HL-60 (cell line): Measurements from ENCODE around the gene VSIG1.

Source experiments
- DNase-seq, 2 experiments: peaks; one replicate each; pipeline ENCODE4 v3.0.0-alpha.2; 2010 to 2020; ENCODE audit warnings: low read depth in 1 of 2, low spot score in 1 of 2
- H3K27ac ChIP-seq: fragments of 250-450 bp; sonication (Bioruptor Pico); replicated peaks from 2 replicates; pipeline ENCODE4 v1.5.1; 2020; ENCODE audit warnings: mild to moderate bottlenecking, moderate library complexity
- H3K27me3 ChIP-seq: fragments of 250-450 bp; sonication (Bioruptor Pico); 2 replicates; pipeline ENCODE4 v1.5.1; 2021; ENCODE audit warnings: mild to moderate bottlenecking, moderate library complexity; ENCODE audit not compliant: insufficient read depth, poor library complexity, severe bottlenecking
- H3K4me3 ChIP-seq: replicated peaks from 2 replicates; pipeline ENCODE4 v1.5.1; 2011; ENCODE audit warnings: mild to moderate bottlenecking, control low read depth, low read length; ENCODE audit not compliant: insufficient read depth
- CTCF ChIP-seq: IDR thresholded peaks from one replicate; pipeline ENCODE4 v1.5.1; 2011; ENCODE audit warnings: low read length, control low read depth, inconsistent platforms; ENCODE audit not compliant: insufficient read depth
- GABPA ChIP-seq: IDR thresholded peaks from 2 replicates; pipeline ENCODE4 v1.6.1; 2012; ENCODE audit warnings: low read depth
- POLR2AphosphoS5 ChIP-seq: IDR thresholded peaks from 2 replicates; pipeline ENCODE4 v1.6.1; 2012; ENCODE audit warnings: low read depth
- REST ChIP-seq: IDR thresholded peaks from 2 replicates; pipeline ENCODE4 v1.6.1; 2012; ENCODE audit warnings: low read depth; ENCODE audit not compliant: insufficient replicate concordance
- SPI1 ChIP-seq: IDR thresholded peaks from 2 replicates; pipeline ENCODE4 v1.6.1; 2012; ENCODE audit warnings: low read depth, mild to moderate bottlenecking, borderline replicate concordance

The VSIG1 gene

GRCh38 chrX:108029928-108030711 lies 14.7 kb upstream of the VSIG1 start:
- no peak overlapping the region for H3K4me3 ChIP-seq
- no peak for DNase-seq
- no peak overlapping the region for H3K27ac ChIP-seq
- no peaks in the 10 kb centered on the region for H3K27me3 ChIP-seq
- TF ChIP-seq SPI1: no peak
- TF ChIP-seq REST: no peak
- no peak for TF ChIP-seq GABPA
- no peak for TF ChIP-seq CTCF
- TF ChIP-seq POLR2AphosphoS5: no peak

- TF ChIP-seq GABPA (no peak), POLR2AphosphoS5 (no peak)
- Histone ChIP-seq H3K27me3 (no peaks in the 10 kb centered on the region), H3K4me3 (no peak overlapping the region), H3K27ac (no peak overlapping the region)
- DNase-seq: no peak
Observed at GRCh38 chrX:108032944-108033343, 11.9 kb upstream of the VSIG1 start.

GRCh38 chrX:108033890-108034289 lies 11.0 kb upstream of the VSIG1 start:
- no peaks in the 10 kb centered on the region for H3K27me3 ChIP-seq
- H3K4me3 ChIP-seq: no peak overlapping the region
- H3K27ac ChIP-seq: no peak overlapping the region
- no peak for DNase-seq
- no peak for TF ChIP-seq GABPA
- no peak for TF ChIP-seq POLR2AphosphoS5
- TF ChIP-seq SPI1: no peak
- no peak for TF ChIP-seq REST
- TF ChIP-seq CTCF: no peak

GRCh38 chrX:108034725-108035124 lies 10.1 kb upstream of the VSIG1 start:
- no peak for TF ChIP-seq GABPA
- no peak for DNase-seq
- no peak overlapping the region for H3K27ac ChIP-seq

More at GRCh38 chrX:108034725-108035124, 10.1 kb upstream of the VSIG1 start:
- Histone ChIP-seq H3K27me3 (no peaks in the 10 kb centered on the region), H3K4me3 (no peak overlapping the region)
